NCI-H1092 (cell line): Measurements from ENCODE around the gene RALGAPA1.
"Not testable (repeated sequence)": the region's sequence is repeated elsewhere in the genome, so short reads cannot be mapped to it uniquely, and the experiment has no call there.

Experiments
- DNase-seq: peaks from one replicate; lab custom pipeline; 2025; lab: John Stamatoyannopoulos, UW

Gene RALGAPA1

GRCh38 chr14:35761922-35762321, 47.2 kb downstream of the RALGAPA1 start:
- no peak for DNase-seq

DNA sequence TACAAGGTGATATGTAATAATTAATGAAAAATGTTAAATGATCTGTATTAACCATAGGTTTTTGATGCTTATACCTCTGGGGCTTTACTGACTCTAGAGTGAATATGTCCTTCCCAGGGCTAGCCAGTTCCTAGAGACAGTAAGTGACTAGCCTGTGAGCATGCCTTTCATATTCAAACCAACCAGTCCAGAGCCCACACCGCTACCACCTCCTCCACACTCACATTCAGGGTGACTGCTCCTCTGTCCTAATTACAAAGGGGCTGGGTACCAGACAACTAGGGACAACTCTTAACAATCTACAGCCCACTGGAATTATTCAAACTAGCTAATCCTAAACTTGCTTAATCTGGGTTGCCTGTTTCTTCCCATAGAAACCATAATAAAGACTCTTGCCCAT, 49.0 kb downstream of the RALGAPA1 start:
- DNase-seq, result no peak

DNA sequence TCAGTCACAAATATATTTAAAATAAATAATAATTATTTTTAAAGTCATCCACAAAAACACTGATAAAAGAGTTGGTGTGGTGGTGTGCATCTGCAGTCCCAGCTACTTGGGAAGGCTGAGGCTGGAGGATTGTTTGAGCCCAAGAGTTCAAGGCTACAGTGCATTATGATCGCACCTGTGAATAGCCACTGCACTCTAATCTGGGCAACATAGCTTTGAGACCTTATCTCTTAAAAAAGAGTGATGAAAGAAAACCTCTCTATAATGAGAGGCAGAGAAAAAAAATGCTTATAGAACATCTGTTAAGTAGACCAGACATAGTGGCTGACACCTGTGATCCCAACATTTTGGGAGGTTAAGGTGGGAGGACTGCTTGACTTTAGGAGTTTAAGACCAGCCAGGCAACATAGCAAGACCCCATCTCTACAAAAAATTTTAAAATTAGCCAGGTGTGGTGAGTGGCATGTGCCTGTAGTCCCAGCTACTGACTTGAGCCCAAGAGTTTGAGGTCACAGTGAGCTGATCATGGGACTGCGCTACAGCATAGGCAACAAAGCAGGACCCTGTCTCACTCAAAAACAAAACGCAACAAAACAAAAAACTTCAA, 50.5 kb downstream of the RALGAPA1 start:
- DNase-seq, result no peak

- no peak for DNase-seq
Measured at GRCh38 chr14:35754671-35755070, 54.4 kb downstream of the RALGAPA1 start.

DNA sequence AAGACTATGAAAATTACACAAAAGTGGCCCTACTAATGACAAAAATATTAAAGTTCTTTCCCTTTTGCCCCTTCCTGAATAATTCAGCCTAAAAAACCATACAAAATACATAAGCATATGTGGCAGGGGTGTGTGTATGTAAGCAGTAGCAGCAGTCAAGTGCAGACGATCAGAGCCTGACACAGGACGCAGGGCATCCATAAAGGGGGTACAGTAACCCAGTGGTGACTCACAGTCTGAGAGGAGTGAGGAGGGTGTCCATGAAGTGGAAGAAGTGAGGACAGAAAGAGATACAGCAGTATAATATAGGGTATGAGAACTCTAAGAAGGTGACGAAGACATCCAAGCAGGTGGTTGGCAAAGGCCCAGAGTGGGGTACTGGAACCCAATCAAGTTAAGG, 56.7 kb downstream of the RALGAPA1 start:
- no peak for DNase-seq

DNA sequence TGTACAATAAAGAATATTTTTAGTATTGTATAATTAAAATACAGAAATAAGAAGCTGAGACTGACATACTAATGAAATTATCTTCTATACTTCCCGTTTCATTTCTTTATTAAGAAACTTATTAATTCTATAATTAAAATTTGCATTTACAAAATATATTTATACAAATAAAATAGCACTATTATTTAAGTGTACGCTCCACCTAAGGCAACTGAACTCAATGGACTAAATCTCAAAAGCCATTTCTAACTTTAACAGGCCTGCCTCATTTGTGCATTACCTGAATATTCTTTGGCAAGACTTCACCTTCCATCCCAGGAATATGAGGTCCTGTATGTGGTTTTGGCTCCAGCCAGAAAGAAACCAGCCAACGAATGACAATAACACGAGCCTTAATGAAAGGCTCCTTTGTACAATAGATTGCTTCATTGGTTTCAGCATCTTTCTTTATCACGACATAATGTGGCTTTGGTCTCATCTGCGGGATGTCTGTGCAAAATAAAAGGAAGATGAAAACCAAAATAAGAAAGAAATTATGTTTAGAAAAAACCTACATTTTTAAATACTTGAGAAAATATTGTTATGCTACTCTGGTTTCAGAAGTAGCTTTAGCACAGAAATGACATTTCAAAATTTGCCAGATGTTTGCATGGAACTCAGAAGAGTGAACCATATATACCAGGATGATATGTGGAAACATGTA, 58.7 kb downstream of the RALGAPA1 start:
- DNase-seq, result no peak

DNA sequence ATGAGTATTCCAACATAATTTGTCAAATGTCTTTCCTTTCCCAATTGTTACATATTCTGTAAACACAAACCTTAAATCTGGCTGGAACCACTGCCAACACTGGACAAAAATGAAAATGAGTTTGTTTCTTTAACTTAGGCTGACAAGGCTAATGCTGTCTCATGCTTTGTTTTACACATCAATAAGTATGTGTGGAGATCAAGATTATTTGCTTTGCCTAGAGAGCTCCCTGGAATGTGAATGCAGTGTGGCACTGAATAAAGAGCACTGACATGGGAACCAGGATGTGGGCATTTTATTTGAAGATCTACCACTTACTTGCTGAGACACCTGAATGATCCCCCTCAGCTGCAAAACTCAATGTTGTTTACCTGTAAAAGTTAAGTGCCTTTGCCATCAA, 61.7 kb downstream of the RALGAPA1 start:
- DNase-seq, result no peak

GRCh38 chr14:35742442-35742841, 66.7 kb downstream of the RALGAPA1 start:
- no peak for DNase-seq

- DNase-seq, result no peak
Measured at GRCh38 chr14:35742032-35742371, 67.1 kb downstream of the RALGAPA1 start.

DNA sequence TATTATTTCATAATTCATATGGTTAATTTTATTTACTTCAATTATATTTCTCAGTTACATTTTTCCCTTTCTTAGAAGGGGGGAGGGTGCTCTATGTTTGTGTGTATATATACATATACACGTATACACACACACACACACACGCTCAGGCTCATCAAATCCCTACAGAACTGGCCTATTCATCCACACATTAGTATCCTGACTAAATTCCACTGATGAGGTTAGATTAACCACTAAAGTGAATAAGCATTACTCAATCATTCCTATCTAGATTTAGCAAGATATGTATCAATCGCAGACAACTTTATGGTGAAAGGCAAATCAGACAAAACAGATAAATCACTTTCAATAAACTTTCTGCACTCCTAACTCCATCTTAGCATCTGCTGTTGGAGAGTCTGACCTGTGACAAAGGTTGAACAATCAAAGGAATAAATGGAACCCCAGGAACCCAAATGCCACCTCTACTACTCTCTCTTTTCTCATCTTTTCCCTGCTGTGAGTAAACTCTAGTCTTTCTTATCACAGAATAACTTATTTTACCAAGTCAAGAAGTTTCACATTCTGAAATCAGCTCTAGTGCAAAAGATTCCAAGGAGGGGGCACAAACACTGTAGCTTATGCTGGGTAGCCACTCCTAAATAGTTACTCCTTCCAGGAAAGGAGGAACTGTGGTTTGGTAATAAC, 67.6 kb downstream of the RALGAPA1 start:
- no peak for DNase-seq

- DNase-seq, result no peak
Measured at GRCh38 chr14:35740215-35740614, 68.9 kb downstream of the RALGAPA1 start.

GRCh38 chr14:35735163-35735562, 73.9 kb downstream of the RALGAPA1 start:
- not testable (repeated sequence) for DNase-seq

GRCh38 chr14:35733510-35733909, 75.6 kb downstream of the RALGAPA1 start:
- not testable (repeated sequence) for DNase-seq

- no peak for DNase-seq
Measured at GRCh38 chr14:35730871-35731270, 78.2 kb downstream of the RALGAPA1 start.

DNA sequence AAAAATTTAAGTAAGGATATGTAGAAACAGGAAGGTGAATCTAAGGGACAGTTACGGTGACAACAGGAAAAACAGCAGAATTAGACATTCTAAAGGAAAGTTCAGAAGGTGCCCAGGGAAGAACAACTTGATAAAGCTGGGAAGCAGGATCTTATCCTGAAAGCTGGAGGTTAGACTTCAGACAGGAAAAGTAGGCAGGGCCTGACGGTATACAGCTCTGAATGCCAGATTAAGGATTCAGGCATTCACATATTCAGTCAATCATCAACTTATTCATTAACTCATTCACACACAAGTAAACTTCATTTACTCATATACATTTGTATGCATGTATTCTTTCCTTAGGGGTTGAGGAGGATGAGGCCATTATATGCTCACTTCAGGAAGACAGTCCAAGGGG, 81.3 kb downstream of the RALGAPA1 start:
- no peak for DNase-seq

DNA sequence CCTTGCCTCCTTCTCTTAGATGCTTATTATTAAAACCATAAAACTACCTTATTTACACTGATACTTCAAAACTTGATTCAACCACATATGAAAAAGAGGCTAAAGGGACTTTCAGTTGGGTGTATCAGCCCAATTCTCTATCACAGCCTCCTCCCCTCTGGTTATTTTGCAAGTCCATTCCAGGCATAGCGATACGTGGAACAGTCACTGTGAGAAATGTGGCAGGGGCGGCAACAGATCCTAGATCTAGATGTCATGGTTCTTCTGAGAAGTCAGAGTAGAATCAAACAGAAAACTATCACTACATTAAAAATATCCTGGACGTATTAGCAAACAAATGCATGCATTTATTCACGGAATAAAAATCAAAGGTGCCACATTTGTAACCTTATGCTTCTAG, 83.2 kb downstream of the RALGAPA1 start:
- no peak for DNase-seq

DNA sequence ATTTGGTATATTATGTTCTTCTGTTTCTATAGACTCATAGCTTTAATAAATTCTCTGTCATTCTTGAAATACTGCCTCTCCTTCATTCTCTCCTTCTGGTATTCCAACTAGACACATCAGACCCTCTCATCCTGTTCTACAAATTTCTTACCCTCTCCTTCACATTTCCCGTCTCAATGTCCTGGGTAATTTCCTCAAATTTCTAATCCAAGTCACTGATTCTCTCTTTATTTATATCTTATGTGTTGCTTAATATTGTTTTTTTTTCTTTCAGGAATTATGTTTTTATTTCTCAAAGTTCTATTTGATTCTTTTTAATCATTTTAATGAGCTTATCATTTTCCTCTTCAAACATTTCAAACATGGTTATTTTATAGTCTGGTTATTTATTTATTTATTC, 94.0 kb downstream of the RALGAPA1 start:
- DNase-seq, result no peak

DNA sequence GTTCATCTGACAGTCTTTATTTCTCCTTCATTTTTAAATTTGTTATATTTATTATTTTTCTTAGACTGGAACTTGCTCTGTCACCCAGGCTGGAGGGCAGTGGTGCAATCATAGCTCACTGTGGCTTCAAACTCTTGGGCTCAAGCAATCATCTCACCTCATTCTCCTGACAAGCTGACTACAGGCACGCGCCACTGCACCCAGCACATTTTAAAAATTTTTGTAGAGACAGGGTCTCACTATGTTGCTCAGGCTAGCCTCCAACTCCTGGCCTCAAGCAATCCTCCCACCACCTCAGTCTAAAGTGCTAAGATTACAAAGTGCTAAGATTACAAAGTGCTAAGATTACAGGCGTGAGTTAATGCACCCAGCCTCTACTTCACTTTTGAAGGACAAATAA, 96.6 kb downstream of the RALGAPA1 start:
- DNase-seq, result no peak

- DNase-seq, result no peak
Measured at GRCh38 chr14:35708062-35708461, 101.0 kb downstream of the RALGAPA1 start.

DNA sequence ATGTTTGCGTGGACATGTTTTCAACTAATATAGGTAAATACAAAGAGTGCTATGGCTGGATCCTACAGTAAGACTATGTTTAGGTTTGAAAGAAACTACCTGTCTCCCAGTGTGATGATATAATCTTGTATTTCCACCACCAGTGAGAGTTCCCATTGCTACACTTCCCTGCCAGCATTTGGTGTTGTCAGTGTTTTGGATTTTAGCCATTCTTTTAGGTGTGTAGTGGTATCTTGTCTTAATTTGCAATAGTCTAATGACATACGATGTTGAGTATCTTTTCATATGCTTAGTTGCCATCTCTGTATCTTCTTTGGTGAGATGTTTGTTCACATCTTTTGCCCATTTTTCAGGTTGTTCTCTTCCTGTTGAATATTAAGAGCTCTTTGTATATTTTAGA, 103.5 kb downstream of the RALGAPA1 start:
- DNase-seq, result no peak

- DNase-seq, result no peak
Measured at GRCh38 chr14:35704793-35705493, 104.2 kb downstream of the RALGAPA1 start.

DNA sequence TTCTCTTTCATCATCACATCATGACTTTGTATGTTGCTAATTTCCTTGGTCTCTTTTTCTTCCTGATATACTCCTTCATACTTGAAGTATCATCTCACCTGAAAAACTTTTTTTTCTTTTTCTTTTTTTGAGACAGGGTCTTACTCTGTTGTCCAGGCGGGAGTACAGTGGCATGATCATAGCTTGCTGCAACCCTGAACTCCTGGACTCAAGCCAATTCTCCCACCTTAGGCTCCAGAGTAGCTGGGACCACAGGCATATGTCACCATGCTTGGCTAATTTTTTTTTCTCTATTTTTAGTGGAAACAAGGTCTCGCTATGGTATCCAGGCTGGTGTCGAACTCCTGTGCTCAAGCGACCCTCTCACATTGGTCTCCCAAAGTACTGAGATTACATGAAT, 107.6 kb downstream of the RALGAPA1 start:
- DNase-seq, result no peak
